ELF-1 (cell line): ENCODE measurements around the gene TNS1.

ENCODE experiments used
- DNase-seq: peaks from one replicate; pipeline ENCODE4 v3.0.0-alpha.2; 2016; ENCODE audit warnings: low read depth, low spot score

TNS1 gene

DNA sequence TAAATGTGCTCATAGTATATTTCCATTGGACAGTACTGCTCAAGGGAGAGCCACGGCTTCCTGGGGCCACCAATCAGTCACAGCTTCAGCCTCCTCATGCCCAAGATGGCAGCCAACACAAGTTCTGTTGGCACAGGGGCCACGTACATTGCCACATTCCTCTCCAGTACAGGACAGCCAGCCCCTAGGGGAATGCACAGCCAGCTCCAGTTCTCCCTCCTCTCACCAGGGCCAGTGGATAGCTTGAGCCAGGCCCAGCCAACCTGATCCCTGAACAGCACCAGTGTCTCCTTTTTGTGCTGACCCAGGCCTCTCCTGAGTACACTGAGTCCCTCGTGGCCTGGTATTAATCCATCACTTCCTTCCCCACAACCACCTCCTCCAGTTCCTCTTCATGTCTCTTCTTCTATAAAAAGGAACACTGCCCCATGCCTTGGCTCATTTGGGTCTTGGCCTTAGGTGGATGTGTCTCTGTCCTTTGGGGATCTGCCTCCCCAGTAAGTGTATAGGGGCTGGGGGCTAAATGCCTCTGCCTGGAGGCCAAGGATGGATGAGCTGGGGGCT is 168.7 kb downstream of the TNS1 start:
- no peak for DNase-seq

DNA sequence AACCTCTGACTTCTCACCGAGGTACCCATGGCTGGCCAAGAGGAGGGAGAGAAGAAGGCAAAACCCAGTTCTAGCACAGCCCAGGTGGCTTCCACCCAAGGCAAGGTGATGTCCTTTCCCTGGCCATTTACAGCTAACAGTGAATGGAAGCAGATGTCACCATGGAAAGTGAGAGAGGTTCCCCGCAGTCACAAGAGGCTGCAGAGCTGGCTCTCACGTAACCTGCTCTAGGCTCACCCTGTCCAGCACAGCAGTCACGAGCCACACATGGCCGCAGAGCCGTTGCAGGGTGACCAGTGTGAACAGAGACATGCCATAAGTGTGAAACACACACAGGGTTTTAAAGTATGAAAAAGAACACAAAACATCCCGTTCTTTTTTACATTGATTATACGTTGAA is 169.4 kb downstream of the TNS1 start:
- DNase-seq: no peak

DNA sequence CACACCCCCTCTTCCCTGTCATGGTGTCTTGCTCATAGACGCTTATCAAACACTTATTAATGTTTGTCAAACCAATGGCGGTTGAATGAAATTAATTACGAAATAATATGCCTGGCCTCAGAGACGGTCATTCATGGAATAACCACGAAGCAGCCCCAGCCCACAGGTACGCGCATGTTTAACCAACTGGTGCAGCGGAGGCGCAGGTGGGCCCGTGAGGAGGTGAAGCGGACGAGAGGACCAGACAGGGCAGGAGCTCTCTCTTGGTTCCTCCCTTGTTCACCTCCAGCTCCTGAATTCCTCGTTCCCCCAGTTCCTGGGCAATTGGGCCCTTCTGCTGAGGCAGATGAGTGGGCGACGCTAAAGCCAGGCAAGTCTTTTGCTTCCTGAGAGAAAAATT is 169.8 kb downstream of the TNS1 start:
- no peak for DNase-seq

DNA sequence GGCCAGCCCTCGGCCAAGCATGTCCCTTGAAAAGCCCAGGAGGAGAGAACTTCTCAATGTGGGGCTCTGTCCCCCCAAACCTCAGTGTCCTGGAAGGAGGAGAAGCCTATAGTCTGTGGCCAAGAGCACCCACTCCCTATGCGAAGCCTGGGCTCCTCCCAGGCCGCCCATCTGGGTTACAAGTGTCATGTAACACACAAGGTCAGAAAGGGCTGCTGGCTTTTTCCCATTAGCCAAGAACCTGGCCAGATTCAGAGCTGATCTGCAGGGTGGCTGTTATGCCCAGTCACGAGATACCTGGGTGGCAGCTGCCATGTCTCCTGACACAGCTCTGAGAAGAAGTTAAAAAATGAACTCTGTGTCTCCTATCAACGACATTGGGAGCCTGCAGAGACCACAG is 170.7 kb downstream of the TNS1 start:
- no peak for DNase-seq

DNA sequence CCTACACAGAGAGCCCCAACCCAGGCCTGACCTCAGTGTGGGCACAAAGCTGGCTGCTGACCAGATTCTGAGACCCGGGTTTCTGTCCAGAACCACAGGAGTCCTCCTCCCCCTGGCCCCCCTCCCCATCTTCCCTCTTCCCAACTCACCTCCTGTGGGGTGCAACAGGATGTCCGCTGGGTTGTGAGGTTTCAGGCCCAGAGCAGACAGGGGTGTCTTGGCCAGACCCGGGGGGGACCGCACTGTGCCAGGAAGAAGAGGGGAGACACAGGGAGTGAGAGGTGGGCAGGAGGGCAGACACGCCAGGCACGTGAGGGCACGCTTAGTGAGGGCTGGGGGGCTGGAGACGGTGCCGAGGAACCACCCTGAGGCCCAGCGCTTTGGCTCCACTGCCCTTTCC is 171.5 kb downstream of the TNS1 start:
- no peak for DNase-seq

- no peak for DNase-seq
Observed at GRCh38 chr2:217830807-217831206, 172.0 kb downstream of the TNS1 start.

GRCh38 chr2:217830061-217830460 is 172.7 kb downstream of the TNS1 start:
- no peak for DNase-seq

DNA sequence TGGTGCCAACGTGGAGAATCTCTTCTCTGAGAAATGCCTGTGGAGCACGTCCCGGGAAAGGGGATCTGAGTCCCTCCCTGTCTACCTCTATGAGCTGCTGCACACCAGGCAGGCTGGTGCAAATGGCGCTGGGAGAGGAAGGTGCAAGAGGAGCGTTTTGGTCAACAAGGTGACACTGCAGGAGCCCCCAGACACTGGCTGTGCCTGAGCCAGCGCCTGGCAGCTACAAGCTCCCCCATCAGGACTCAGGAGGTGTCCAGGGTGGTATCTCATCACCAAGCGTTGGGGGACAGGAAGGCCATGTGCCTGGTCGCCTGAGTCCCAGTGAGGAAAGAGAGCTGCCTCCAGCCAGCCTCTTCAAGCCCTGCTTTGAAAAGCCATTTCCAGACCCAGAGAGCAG is 173.4 kb downstream of the TNS1 start:
- DNase-seq: no peak

DNA sequence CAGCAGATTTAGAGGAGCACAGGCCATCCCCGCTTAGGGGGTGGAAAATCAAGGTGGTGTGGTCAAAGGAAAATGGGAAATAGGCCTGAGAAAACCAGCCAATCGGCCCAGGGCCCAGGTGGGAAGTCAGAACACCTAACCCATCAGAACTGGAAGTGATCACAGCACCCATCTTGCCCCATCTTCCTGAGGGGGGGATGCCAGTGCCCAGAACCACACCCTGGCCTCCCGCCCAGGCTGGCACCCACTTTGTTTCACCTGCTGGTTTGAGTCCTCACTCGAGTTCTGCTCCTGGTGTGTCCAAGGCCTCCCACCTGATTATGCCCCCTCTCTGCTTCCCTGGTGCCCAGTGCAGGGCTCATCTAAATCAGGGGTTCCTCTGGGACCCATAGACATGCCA is 174.5 kb downstream of the TNS1 start:
- no peak for DNase-seq

DNA sequence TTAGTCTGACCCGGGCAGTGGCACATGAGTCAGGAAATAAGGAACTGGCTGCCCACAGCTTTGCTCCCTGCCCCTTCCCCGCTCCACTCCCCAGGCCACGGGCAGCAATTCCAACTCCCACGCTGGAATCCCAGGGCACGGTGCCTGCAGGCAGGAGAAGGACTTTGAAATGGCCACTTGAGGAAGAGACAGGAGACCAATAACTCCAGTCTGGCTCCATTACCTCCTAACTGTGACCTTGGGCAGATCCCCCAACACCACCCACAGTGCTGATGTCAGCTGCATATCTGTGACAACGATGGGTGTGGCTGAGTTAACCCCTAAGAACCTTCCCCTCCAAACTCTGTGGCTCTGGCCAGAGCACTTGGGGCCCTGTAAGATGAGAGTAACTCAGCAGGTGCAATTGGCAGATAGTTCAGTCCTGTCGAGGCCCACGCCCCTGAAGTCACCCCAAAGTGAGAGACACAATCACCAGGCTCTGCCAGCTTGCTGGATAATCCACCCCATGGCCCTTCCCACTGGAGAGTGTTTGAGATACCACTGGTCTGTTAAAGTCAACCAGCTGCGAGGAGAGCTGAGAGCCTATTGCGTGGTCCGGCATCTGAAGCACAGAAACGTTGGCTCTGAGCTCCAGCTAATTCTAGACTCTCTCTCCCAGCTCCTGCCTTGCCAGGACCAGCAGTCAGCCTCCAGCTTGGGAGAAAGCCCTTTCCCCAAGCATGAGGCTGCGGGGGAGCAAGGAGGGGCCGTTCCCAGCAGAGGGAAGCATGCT is 175.2 kb downstream of the TNS1 start:
- DNase-seq: no peak

GRCh38 chr2:217826991-217827390 is 175.8 kb downstream of the TNS1 start:
- no peak for DNase-seq

DNA sequence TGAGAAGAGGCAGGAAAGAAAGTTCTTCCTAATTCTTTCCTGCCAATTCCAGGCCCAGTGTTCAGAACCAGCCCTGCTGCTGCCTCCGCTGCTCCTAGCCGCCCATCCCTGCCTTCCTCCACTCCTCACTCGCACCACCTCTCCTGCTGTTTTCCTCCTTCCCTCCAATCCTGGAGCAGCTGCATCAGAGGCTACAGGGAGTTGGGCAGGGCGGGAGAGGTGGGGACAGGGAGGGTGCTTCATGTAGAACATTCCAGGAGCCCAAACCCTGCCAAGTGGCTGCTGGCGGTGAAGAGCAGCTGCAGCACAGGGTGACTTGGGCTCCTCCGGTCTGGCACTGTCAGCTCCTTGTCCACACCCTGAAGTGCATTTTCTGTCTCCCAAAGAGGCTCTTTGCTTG is 176.3 kb downstream of the TNS1 start:
- DNase-seq: no peak

GRCh38 chr2:217825469-217826235 is 177.1 kb downstream of the TNS1 start:
- no peak for DNase-seq

DNA sequence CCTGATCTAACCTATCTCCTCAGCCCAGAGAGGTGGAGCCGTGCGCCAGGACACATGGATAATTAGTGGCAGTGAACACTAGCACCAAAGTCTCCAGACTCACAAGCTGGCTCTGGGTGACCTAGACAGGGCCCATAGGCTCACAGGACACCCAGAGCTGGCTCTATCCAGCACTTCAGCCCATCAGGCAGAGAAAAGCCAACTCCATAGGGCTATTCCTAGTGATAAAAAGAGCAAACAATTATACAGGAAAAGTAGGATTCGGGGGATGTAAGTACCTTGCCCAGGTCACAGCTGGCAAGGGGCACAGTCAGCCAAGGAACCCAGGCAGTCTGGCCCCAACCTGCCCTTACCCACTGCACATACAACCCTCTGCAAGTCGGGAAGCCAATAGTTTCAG is 178.6 kb downstream of the TNS1 start:
- no peak for DNase-seq

GRCh38 chr2:217823626-217824025 is 179.2 kb downstream of the TNS1 start:
- no peak for DNase-seq

DNA sequence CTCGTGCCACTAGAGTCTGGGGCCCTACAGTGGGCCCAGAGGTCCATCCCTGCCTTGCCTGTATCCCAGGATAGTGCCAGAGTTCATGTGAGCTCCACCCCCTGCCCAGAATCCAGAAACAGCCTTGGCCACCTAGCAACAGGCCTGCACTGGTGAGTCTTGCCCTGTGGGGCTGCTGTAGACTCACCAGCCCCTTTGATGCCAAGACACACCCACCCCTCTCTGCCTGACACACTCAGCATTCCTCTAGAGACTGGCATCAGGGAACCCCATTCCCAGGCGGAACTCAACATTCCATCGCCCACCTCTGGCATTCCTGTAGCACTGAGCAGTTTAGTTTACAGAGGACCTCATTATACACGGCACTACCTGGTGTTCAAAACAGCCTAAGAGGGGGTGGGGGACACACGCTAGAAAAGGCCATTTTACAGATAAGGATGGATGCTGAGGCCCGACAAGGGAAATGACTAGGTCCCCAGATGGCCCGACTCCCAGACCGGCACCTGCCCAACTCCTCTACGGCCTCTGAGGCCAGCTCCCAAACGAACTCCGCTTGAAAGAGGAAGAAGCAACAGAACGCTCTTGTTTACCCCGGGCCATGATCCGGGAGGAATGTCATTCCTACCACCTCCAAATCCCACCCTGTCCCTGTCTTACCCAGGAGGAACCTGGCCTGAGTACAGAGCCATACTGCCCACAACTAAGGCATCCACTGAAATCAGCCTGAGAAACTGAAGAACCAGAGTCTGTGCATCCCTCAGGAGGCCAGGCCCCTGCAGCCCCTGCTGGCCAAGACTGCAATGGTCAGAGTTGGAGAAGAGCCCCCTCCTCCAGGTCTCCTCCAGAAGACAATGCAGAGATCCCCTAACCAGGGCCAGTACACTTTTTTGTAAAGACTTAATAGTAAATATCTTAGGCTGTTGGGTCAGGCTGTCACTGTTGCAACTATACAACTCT is 180.2 kb downstream of the TNS1 start:
- no peak for DNase-seq

DNA sequence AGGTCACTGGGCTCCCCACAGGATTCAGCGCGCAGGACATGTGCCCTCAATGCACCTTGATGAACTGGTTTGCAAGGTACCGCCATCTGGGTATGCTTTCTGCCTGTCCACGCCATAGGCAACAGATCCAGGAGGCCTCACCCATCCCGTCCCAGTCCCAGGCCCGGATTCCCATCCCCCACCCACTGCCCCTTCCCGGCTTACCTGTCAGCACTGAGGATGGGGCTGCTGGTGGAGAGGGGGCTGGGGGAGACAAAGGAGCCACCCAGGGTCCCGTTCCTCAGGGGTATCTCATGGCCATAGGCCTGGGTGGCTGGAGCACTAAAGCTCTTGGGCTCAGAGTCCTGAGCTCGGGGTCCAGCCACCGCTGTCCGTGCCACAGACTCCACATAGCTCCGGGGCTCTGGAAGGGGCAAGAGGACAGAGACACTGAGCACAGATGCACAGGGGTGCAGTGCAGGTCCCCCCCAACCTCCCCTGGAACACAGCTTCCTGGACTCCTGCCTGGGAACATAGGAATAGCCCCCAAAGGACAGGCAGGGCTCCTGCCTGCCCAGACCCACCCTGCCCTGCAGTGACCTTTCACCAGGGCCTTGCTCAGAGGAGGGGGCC is 181.2 kb downstream of the TNS1 start:
- no peak for DNase-seq

GRCh38 chr2:217820904-217821303 is 181.9 kb downstream of the TNS1 start:
- DNase-seq: no peak

GRCh38 chr2:217820091-217820819 is 182.5 kb downstream of the TNS1 start:
- DNase-seq: no peak

GRCh38 chr2:217818293-217818850 is 184.4 kb downstream of the TNS1 start:
- DNase-seq: no peak
